OCI-LY3 (cell line): ENCODE data around the gene NPPA.

Source experiments
- H2AFZ ChIP-seq: fragments of 200-600, 300-600 bp; shearing (Covaris generic); 2 replicates; pipeline ENCODE4 v1.6.0; 2014; ENCODE audit warnings: antibody characterized with exemption, low read depth, low read length
- H3K27ac ChIP-seq: fragments of 200-600, 300-600 bp; sonication (generic); 2 replicates; pipeline ENCODE4 v1.5.1; 2014; ENCODE audit warnings: mild to moderate bottlenecking, low read length, moderate library complexity, mixed read lengths
- H3K27me3 ChIP-seq: fragments of 200-600, 300-600 bp; sonication (generic); 2 replicates; pipeline ENCODE4 v1.6.1; 2014; ENCODE audit warnings: low read depth, low read length, mixed read lengths
- H3K36me3 ChIP-seq: fragments of 200-600, 300-600 bp; sonication (generic); replicated peaks from 2 replicates; pipeline ENCODE3; 2014; ENCODE audit warnings: low read depth, low read length, mixed read lengths
- H3K4me1 ChIP-seq: fragments of 300-600, 200-600 bp; sonication (generic); 2 replicates; pipeline ENCODE4 v1.6.1; 2014; ENCODE audit warnings: low read length, mixed read lengths
- H3K4me2 ChIP-seq: fragments of 200-600, 300-600 bp; sonication (generic); 2 replicates; pipeline ENCODE4 v1.6.1; 2014; ENCODE audit warnings: low read length, mixed read lengths
- H3K4me3 ChIP-seq: fragments of 300-600, 200-600 bp; sonication (generic); 2 replicates; pipeline ENCODE4 v1.5.1; 2014; ENCODE audit warnings: antibody characterized with exemption, mild to moderate bottlenecking, low read length, moderate library complexity
- H3K79me2 ChIP-seq: fragments of 300-600, 200-600 bp; shearing (Covaris generic); 2 replicates; pipeline ENCODE4 v1.6.1; 2014; ENCODE audit warnings: mild to moderate bottlenecking, low read length, mixed read lengths
- H3K9ac ChIP-seq: fragments of 300-600, 200-600 bp; shearing (Covaris generic); 2 replicates; pipeline ENCODE4 v1.6.0; 2014; ENCODE audit warnings: mild to moderate bottlenecking, low read length, moderate library complexity
- H3K9me3 ChIP-seq: fragments of 200-600, 300-600 bp; shearing (Covaris generic); 2 replicates; pipeline ENCODE4 v1.6.1; 2014; ENCODE audit warnings: low read length, mixed read lengths; ENCODE audit not compliant: insufficient read depth
- H4K20me1 ChIP-seq: fragments of 200-600, 300-600 bp; sonication (generic); 2 replicates; pipeline ENCODE4 v1.6.1; 2016; ENCODE audit warnings: low read length, mixed read lengths; ENCODE audit not compliant: insufficient read depth
- EZH2phosphoT487 ChIP-seq: fragments of 200-600 bp; shearing (Covaris generic); IDR thresholded peaks from 2 replicates; pipeline ENCODE4 v1.6.1; 2018; ENCODE audit warnings: antibody characterized with exemption, mixed run types, low read depth
- TF ChIP-seq, protein P1 (sequence below): fragments of 200-600, 300-600 bp; sonication (generic); IDR thresholded peaks from 2 replicates; pipeline ENCODE4 v1.5.1; 2014; ENCODE audit warnings: antibody characterized with exemption, low read length, low read depth

The NPPA gene

DNA sequence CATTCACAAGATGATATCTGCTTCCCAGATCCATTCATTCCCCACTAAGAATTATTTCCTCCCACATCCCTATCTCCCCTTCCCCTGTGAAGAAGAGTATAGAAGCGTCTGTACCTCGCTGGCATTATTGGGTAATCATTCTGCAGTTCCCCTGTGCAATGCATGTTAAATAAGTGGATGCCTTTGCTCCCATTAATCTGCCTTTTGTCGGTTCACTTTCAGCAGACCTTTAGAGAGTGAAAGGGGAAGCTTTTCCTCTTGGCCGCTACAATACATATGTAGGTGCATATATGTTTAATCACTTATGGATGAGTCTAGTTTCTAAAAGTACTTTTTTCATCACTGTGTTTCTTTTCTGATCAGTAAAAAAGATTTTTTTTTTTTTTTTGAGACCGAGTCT is 34.6 kb downstream of the NPPA start:
- peaks cover 7% of the 10 kb centered on the region; the same call in 1 of the 2 replicates for H3K79me2 ChIP-seq
- H3K27me3 ChIP-seq: no peaks in the 10 kb centered on the region
- no peaks in the 10 kb centered on the region for H3K9me3 ChIP-seq
- no peak overlapping the region for H3K9ac ChIP-seq
- no peak overlapping the region for H3K4me2 ChIP-seq
- H3K36me3 ChIP-seq: peaks cover 23% of the 10 kb centered on the region
- H4K20me1 ChIP-seq: no peaks in the 10 kb centered on the region
- H3K4me3 ChIP-seq: no peak overlapping the region
- TF ChIP-seq, protein P1, sequence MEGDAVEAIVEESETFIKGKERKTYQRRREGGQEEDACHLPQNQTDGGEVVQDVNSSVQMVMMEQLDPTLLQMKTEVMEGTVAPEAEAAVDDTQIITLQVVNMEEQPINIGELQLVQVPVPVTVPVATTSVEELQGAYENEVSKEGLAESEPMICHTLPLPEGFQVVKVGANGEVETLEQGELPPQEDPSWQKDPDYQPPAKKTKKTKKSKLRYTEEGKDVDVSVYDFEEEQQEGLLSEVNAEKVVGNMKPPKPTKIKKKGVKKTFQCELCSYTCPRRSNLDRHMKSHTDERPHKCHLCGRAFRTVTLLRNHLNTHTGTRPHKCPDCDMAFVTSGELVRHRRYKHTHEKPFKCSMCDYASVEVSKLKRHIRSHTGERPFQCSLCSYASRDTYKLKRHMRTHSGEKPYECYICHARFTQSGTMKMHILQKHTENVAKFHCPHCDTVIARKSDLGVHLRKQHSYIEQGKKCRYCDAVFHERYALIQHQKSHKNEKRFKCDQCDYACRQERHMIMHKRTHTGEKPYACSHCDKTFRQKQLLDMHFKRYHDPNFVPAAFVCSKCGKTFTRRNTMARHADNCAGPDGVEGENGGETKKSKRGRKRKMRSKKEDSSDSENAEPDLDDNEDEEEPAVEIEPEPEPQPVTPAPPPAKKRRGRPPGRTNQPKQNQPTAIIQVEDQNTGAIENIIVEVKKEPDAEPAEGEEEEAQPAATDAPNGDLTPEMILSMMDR: no peak
- TF ChIP-seq EZH2phosphoT487: no peak
- H2AFZ ChIP-seq: no peak overlapping the region
- peaks cover 14% of the 10 kb centered on the region for H3K4me1 ChIP-seq
- H3K27ac ChIP-seq: no peak overlapping the region

DNA sequence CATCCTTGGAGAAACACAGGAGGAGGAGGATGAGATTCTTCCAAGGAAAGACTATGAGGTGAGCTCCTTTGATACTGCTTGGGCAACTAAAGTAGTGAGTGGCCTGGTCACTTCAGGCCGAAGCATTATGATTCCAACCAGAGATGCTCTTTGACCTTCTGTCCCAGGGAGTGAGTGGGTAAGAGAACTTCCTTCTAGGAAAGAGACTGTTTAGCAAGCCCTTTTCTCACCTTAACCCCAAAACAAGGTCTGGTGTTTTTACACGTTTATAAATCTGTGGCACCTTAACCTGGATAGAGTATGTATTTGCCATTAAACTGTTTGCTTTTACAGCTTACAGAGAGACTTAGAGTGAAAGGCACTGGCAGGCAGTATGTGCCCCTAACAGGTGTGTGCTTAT is 40.5 kb downstream of the NPPA start:
- peak overlapping the region; percentile 87 for H3K9ac ChIP-seq

DNA sequence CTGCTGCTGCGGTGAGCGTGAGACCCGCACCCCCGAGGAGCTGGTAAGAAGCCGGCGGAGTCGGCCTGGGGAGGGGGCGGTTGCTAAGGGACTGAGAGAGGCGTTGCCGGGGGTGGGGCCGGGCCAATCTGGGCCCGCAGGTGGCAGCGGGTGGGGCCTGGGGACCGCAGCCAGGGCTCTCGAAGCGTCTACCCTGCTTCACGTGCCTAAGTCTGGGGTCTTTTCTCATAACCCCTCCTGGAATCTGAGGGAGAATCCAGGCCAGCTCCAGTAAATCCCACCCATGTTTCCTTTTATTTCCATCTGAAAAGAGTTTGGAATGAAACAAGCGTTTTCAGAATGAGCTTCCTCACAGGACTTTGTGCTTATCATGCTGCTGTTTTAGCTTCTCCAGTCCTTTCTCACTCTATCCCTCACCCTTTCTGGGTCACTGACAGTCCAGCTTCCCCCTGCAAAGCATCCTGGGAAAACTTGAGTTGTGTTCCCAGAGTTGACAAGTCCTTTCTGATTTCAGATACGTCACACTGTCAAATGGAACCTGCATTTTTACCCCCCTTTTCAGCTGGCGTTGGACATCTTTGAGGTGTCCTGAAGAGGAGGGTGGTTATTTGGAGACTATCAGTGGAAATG is 41.2 kb downstream of the NPPA start:
- H4K20me1 ChIP-seq: no peaks in the 10 kb centered on the region
- H3K4me1 ChIP-seq: peaks cover 21% of the 10 kb centered on the region
- peaks cover 14% of the 10 kb centered on the region for H3K36me3 ChIP-seq
- 0 out of 2 replicates have a peak overlapping the region, but pooled peaks have one; percentile 62 for H2AFZ ChIP-seq
- peak overlapping the region; percentile 61 for H3K27ac ChIP-seq
- TF ChIP-seq, protein P1: no peak
- no peak for TF ChIP-seq EZH2phosphoT487
- H3K4me2 ChIP-seq: peak overlapping the region; percentile 91
- peaks cover 21% of the 10 kb centered on the region for H3K79me2 ChIP-seq
- H3K9me3 ChIP-seq: no peaks in the 10 kb centered on the region
- H3K4me3 ChIP-seq: peak overlapping the region; percentile 98
- no peaks in the 10 kb centered on the region for H3K27me3 ChIP-seq
- H3K9ac ChIP-seq: peak overlapping the region; percentile 87

More for the DNA sequence above, 40.5 kb downstream of the NPPA start:
- H3K4me2 ChIP-seq: peak overlapping the region; percentile 91
- no peaks in the 10 kb centered on the region for H3K9me3 ChIP-seq
- peak overlapping the region; percentile 98 for H3K4me3 ChIP-seq
- no peaks in the 10 kb centered on the region for H4K20me1 ChIP-seq
- H2AFZ ChIP-seq: no peak overlapping the region
- H3K27me3 ChIP-seq: no peaks in the 10 kb centered on the region
- peak overlapping the region; percentile 61 for H3K27ac ChIP-seq
- peaks cover 21% of the 10 kb centered on the region for H3K4me1 ChIP-seq
- H3K36me3 ChIP-seq: peaks cover 14% of the 10 kb centered on the region
- TF ChIP-seq, protein P1: no peak
- no peak for TF ChIP-seq EZH2phosphoT487
- peaks cover 21% of the 10 kb centered on the region for H3K79me2 ChIP-seq

DNA sequence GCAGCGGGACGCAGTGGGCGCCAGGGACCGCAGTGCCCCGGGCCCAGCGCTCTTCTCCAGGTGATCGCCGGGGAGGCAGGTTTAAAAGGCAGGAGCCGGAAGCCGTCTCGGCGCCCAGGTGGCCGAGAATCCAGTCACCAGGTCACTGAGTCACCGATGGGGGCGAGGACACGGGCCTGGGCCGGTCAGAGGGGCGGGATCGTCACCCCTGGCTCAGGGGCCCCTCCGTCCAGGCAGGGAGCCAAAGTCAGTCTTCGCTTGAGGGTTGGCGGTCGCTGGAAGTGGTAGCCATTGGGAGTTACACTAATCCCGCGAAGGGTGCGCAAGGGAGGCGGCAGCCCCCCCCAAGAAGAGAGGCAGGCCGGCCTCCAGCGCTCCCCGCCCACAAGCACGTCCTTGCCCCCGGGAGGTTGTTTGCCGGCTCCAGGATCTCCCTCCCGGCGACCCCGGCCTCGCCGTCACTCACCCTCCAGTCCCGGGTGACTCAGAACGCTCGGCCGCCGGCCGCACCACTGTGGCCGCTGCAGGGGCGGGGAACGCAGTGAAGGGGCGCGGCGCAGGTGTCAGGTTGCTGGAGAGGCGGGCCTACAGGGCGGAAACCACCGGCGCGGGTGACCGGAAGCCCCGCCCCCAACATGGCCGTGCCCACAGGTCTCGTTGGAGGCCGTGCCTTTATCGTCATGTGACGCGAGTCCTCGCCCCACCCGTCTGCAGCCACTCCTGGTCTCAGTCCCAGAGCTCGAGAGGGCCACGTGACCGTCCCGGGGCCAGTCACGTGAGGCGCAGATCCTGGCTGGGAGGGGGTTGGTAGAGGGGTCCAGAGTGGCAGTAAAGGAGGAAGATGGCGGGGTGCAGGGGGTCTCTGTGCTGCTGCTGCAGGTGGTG is 41.9 kb downstream of the NPPA start, which contains the start of the genes CLCN6 and MTHFR:
Gene CLCN6 (plus strand): TSS at position 770 of the 885 bp plus-strand sequence. CDS start 72 bp downstream, at position 842.
Gene MTHFR (minus strand): TSS at position 543 of the 885 bp plus-strand sequence. CDS start 2,848 bp downstream, outside the sequence.
- H3K4me3 ChIP-seq: peak within 1 kb of the TSS; percentile 98
- H3K27me3 ChIP-seq: no peaks in the 10 kb centered on the region
- peak within 1 kb of the TSS; percentile 62; the same call in 1 of the 2 replicates for H2AFZ ChIP-seq
- peak within 1 kb of the TSS; percentile 61 for H3K27ac ChIP-seq
- peaks cover 14% of the 10 kb centered on the region for H3K36me3 ChIP-seq
- H3K79me2 ChIP-seq: peaks cover 21% of the 10 kb centered on the region
- H3K4me1 ChIP-seq: peaks cover 21% of the 10 kb centered on the region
- TF ChIP-seq EZH2phosphoT487: no peak
- TF ChIP-seq, protein P1: no peak
- H3K4me2 ChIP-seq: peak within 1 kb of the TSS; percentile 99
- H3K9ac ChIP-seq: peak within 1 kb of the TSS; percentile 90
- no peaks in the 10 kb centered on the region for H3K9me3 ChIP-seq
- no peaks in the 10 kb centered on the region for H4K20me1 ChIP-seq
